Measurements from ENCODE around the gene GPR62. TPM values are rescaled to one million over a fixed set of nuclear protein-coding genes. Genes with fewer than 3 reads are reported as not detected.

Gene GPR62
- total RNA-seq, 2 experiments from 2014 or later = not detected

- ChIA-PET POLR2A (no interaction called here), CTCF (interaction anchor here (0.8 kb wide), 1 partner anchor 8 kb away, joined by 3 read pairs; no protein-coding TSS in a partner anchor)
Measured at GRCh38 chr3:51949121-51949520, 6.1 kb upstream of the GPR62 start.

- ChIA-PET POLR2A (no interaction called here), CTCF (interaction anchor here (1.9 kb wide), 1 partner anchor 9 kb away, joined by 5 read pairs; the partner anchor contains the start of genes PARP3 and RRP9)
Measured at GRCh38 chr3:51950899-51951298, 4.3 kb upstream of the GPR62 start.

GRCh38 chr3:51953445-51953844 is 1.7 kb upstream of the GPR62 start:
- ChIA-PET CTCF (interaction anchor here (1.2 to 2.0 kb wide), 3 partner anchors 10 to 29 kb away, joined by 3 to 6 read pairs (median 5); partner anchors contain the start of gene PARP3), POLR2A (interaction anchor here (0.7 kb wide), 1 partner anchor 74 kb away, joined by 4 read pairs; no protein-coding TSS in a partner anchor)

GRCh38 chr3:51954105-51954504 is 1.1 kb upstream of the GPR62 start:
- CTCF ChIA-PET = interaction anchor here (1.2 to 2.0 kb wide), 4 partner anchors 10 to 29 kb away, joined by 3 to 6 read pairs (median 4); partner anchors contain the start of gene PARP3
- POLR2A ChIA-PET = no interaction called here

- ChIA-PET CTCF (interaction anchor here (0.8 to 2.0 kb wide), 5 partner anchors 9 to 28 kb away, joined by 3 to 6 read pairs (median 3); partner anchors contain the start of gene ABHD14A), POLR2A (no interaction called here)
Measured at GRCh38 chr3:51954713-51955112, 468 bp upstream of the GPR62 start.

GRCh38 chr3:51955893-51956770 is 951 bp downstream of the GPR62 start:
- CTCF ChIA-PET = interaction anchor here (0.6 kb wide), 1 partner anchor 18 kb away, joined by 3 read pairs; the partner anchor contains the start of gene ABHD14B

GRCh38 chr3:51957520-51958205 is 2.5 kb downstream of the GPR62 start:
- CTCF ChIA-PET = interaction anchor here (0.6 to 1.2 kb wide), 3 partner anchors 9 to 16 kb away, joined by 3 to 5 read pairs (median 3); partner anchors contain the start of gene RRP9
- POLR2A ChIA-PET = interaction anchor here (0.7 kb wide), 1 partner anchor 23 kb away, joined by 3 read pairs; no protein-coding TSS in a partner anchor

More at GRCh38 chr3:51955893-51956770, 951 bp downstream of the GPR62 start:
- POLR2A ChIA-PET = no interaction called here

GRCh38 chr3:51958603-51959521 is 3.7 kb downstream of the GPR62 start:
- ChIA-PET CTCF (interaction anchor here (1.2 kb wide), 1 partner anchor 11 kb away, joined by 3 read pairs; no protein-coding TSS in a partner anchor), POLR2A (interaction anchor here (0.6 kb wide), 1 partner anchor 1975 kb away, joined by 4 read pairs; no protein-coding TSS in a partner anchor)

- ChIA-PET CTCF (no interaction called here), POLR2A (no interaction called here)
Measured at GRCh38 chr3:51959651-51960050, 4.5 kb downstream of the GPR62 start.

GRCh38 chr3:51960386-51960785 is 5.2 kb downstream of the GPR62 start:
- POLR2A ChIA-PET = no interaction called here
- CTCF ChIA-PET = no interaction called here

- CTCF ChIA-PET = interaction anchor here (1.8 kb wide), 1 partner anchor 12 kb away, joined by 7 read pairs; the partner anchor contains the start of gene ABHD14B
- POLR2A ChIA-PET = no interaction called here
Measured at GRCh38 chr3:51961011-51961410, 5.8 kb downstream of the GPR62 start.

- ChIA-PET CTCF (interaction anchor here (1.8 kb wide), 1 partner anchor 12 kb away, joined by 7 read pairs; the partner anchor contains the start of gene ABHD14B), POLR2A (no interaction called here)
Measured at GRCh38 chr3:51961602-51962569, 6.7 kb downstream of the GPR62 start.

GRCh38 chr3:51962854-51963530 is 7.8 kb downstream of the GPR62 start:
- CTCF ChIA-PET = interaction anchor here (0.7 to 3.7 kb wide), 5 partner anchors 9 to 32 kb away, joined by 3 to 17 read pairs (median 3); partner anchors contain the start of genes ABHD14A, ABHD14B, GPR62 and RPL29
- POLR2A ChIA-PET = no interaction called here

- ChIA-PET CTCF (interaction anchor here (1.4 to 4.4 kb wide), 4 partner anchors 10 to 31 kb away, joined by 3 to 17 read pairs (median 10); partner anchors contain the start of genes ABHD14A, ABHD14B, GPR62 and PARP3), POLR2A (no interaction called here)
Measured at GRCh38 chr3:51963951-51964451, 8.8 kb downstream of the GPR62 start.

- ChIA-PET CTCF (interaction anchor here (0.6 to 4.4 kb wide), 5 partner anchors 9 to 31 kb away, joined by 3 to 17 read pairs (median 6); partner anchors contain the start of genes ABHD14A, ABHD14B, GPR62 and PARP3), POLR2A (no interaction called here)
Measured at GRCh38 chr3:51964521-51964920, 9.3 kb downstream of the GPR62 start.

- CTCF ChIA-PET = interaction anchor here (1.3 to 4.4 kb wide), 3 partner anchors 8 to 24 kb away, joined by 3 to 17 read pairs (median 15); partner anchors contain the start of genes ABHD14A, ABHD14B, PARP3 and RRP9
- POLR2A ChIA-PET = interaction anchor here (1.1 kb wide), 1 partner anchor 30 kb away, joined by 3 read pairs; no protein-coding TSS in a partner anchor
Measured at GRCh38 chr3:51966016-51966415, 10.8 kb downstream of the GPR62 start.

Data from activated CD8-positive, alpha-beta memory T cell treated with anti-CD3 and anti-CD28 coated beads for 36 hours (primary cell).